HepG2 (cell line): ENCODE data around the gene CFAP92. TPM values are rescaled to one million over a fixed set of nuclear protein-coding genes. Genes with fewer than 3 reads are reported as not detected.

Experiments used
- GATAD1 ChIP-seq: IDR thresholded peaks from 2 replicates; pipeline ENCODE4 v1.6.1; 2016; ENCODE audit warnings: missing genetic modification reagents, missing compliant biosample characterization
- GFI1 ChIP-seq: sonication (generic); formaldehyde crosslinking; IDR thresholded peaks from 2 replicates; pipeline ENCODE4 v1.5.0; 2020; ENCODE audit warnings: missing genetic modification reagents, mild to moderate bottlenecking, borderline replicate concordance
- GLI4 ChIP-seq: sonication (generic); formaldehyde crosslinking; IDR thresholded peaks from 2 replicates; pipeline ENCODE4 v1.5.1; 2020; ENCODE audit warnings: missing genetic modification reagents, mild to moderate bottlenecking, moderate library complexity, borderline replicate concordance
- MAZ ChIP-seq, 2 experiments: sonication (generic) in 1 of 2; formaldehyde crosslinking in 1 of 2; IDR thresholded peaks; 2 replicates each; pipeline versions ENCODE4 v1.5.0 to v1.6.1; 2012 to 2020; ENCODE audit warnings: low read depth in 2 of 2, mild to moderate bottlenecking in 2 of 2, borderline replicate concordance in 1 of 2, improper control_type of control experiment in 1 of 2, low read length in 1 of 2, missing genetic modification reagents in 1 of 2, moderate library complexity in 1 of 2
- MLLT10 ChIP-seq: sonication (generic); formaldehyde crosslinking; IDR thresholded peaks from 2 replicates; pipeline ENCODE4 v1.4.0; 2020; ENCODE audit warnings: missing genetic modification reagents
- MYC ChIP-seq: sonication (generic); formaldehyde crosslinking; IDR thresholded peaks from 2 replicates; pipeline ENCODE4 v1.9.0; 2021; ENCODE audit warnings: missing genetic modification reagents, borderline replicate concordance
- NFYC ChIP-seq: IDR thresholded peaks from 2 replicates; pipeline ENCODE4 v1.6.1; 2016; ENCODE audit warnings: missing genetic modification reagents, missing compliant biosample characterization
- PBX3 ChIP-seq: sonication (generic); formaldehyde crosslinking; IDR thresholded peaks from 2 replicates; pipeline ENCODE4 v1.8.1; 2023; ENCODE audit warnings: missing genetic modification reagents, inconsistent platforms, borderline replicate concordance
- PRMT3 ChIP-seq: sonication (generic); formaldehyde crosslinking; IDR thresholded peaks from 2 replicates; pipeline ENCODE4 v1.8.1; 2022; ENCODE audit warnings: low read depth, mild to moderate bottlenecking, moderate library complexity, missing genetic modification reagents, borderline replicate concordance
- RBFOX2 ChIP-seq: fragments of 200-400 bp; formaldehyde crosslinking; IDR thresholded peaks from 2 replicates; pipeline ENCODE4 v1.6.1; 2017; ENCODE audit warnings: low read depth, mild to moderate bottlenecking, low read length
- RCOR2 ChIP-seq: IDR thresholded peaks from 2 replicates; pipeline ENCODE4 v1.6.1; 2016; ENCODE audit warnings: missing biosample characterization, missing genetic modification reagents
- RFX5 ChIP-seq: IDR thresholded peaks from 2 replicates; pipeline ENCODE4 v1.6.1; 2011; ENCODE audit warnings: low read depth, low read length, improper control_type of control experiment
- SOX5 ChIP-seq: IDR thresholded peaks from 2 replicates; pipeline ENCODE4 v1.6.1; 2016; ENCODE audit warnings: borderline replicate concordance
- TBX2 ChIP-seq: sonication (generic); formaldehyde crosslinking; IDR thresholded peaks from 2 replicates; pipeline ENCODE4 v1.5.0; 2020; ENCODE audit warnings: missing genetic modification reagents, mild to moderate bottlenecking, borderline replicate concordance
- XRCC5 ChIP-seq: fragments of 200-400 bp; formaldehyde crosslinking; optimal IDR thresholded peaks from 2 replicates; pipeline ENCODE3; 2017; ENCODE audit warnings: mild to moderate bottlenecking, low read length
- ZNF12 ChIP-seq: sonication (generic); formaldehyde crosslinking; IDR thresholded peaks from 2 replicates; pipeline ENCODE4 v1.5.0; 2020; ENCODE audit warnings: missing genetic modification reagents
- ZNF256 ChIP-seq: sonication (generic); formaldehyde crosslinking; conservative IDR thresholded peaks from 2 replicates; pipeline ENCODE4 v1.4.0; 2020; ENCODE audit warnings: missing genetic modification reagents
- ZNF546 ChIP-seq: sonication (generic); formaldehyde crosslinking; conservative IDR thresholded peaks from 2 replicates; pipeline ENCODE4 v1.8.1; 2023; ENCODE audit warnings: mild to moderate bottlenecking, missing genetic modification reagents
- ZNF878 ChIP-seq: sonication (generic); formaldehyde crosslinking; IDR thresholded peaks from 2 replicates; pipeline ENCODE4 v1.8.1; 2023; ENCODE audit warnings: mild to moderate bottlenecking, missing genetic modification reagents, moderate library complexity
- ZUFSP ChIP-seq: sonication (generic); formaldehyde crosslinking; IDR thresholded peaks from 2 replicates; pipeline ENCODE4 v1.9.0; 2021; ENCODE audit warnings: missing genetic modification reagents, mild to moderate bottlenecking, borderline replicate concordance
- polyA plus RNA-seq, 8 experiments: library from polyadenylated mRNA; depleted of rRNA in 3 of 8; stranded (reverse) in 7 of 8; unstranded in 1 of 8; fragments of >200 nt; fragmentation: Illumina TruSeq in 4 of 8; extraction: Trizol in 4 of 8; gene quantifications; 2 replicates each; pipeline versions ENCODE4 v1.2.1 to v1.2.3, GENCODE V29; 2011 to 2016; ENCODE audit warnings: low read depth in 4 of 8, missing spikeins in 1 of 8, mixed read lengths in 1 of 8; ENCODE audit not compliant: insufficient read depth in 1 of 8
- total RNA-seq, 5 experiments: library from RNA; depleted of rRNA; stranded (reverse); fragments of >200 nt; fragmentation: Illumina TruSeq; extraction: Trizol; gene quantifications; 2 replicates each; pipeline ENCODE4 v1.2.3, GENCODE V29; 2016; ENCODE audit warnings: low read depth in 1 of 5
- TF ChIP-seq, protein P1 (sequence below): sonication (generic); formaldehyde crosslinking; IDR thresholded peaks from 2 replicates; pipeline ENCODE4 v1.8.0; 2022; ENCODE audit warnings: missing genetic modification reagents, mild to moderate bottlenecking, borderline replicate concordance
- TF ChIP-seq, protein P2 (sequence below): sonication (generic); formaldehyde crosslinking; IDR thresholded peaks from 2 replicates; pipeline ENCODE4 v1.4.0; 2020; ENCODE audit warnings: missing genetic modification reagents

The CFAP92 gene
- total and polyA plus RNA-seq, 2 of the 13 experiments (the other 11 are each of a cell fraction or from before 2014, with no cell fraction given): 0.18 to 0.46 TPM

- TF ChIP-seq MLLT10 (no peak), TBX2 (CRISPR knock-in tag) (no peak), GLI4 (no peak), ZNF12 (CRISPR knock-in tag) (no peak), PRMT3 (CRISPR knock-in tag) (no peak), XRCC5 (no peak), PBX3 (CRISPR knock-in tag) (no peak), RCOR2 (CRISPR knock-in tag) (no peak), MYC (CRISPR knock-in tag) (0 out of 2 replicates have a peak, but pooled peaks have one; percentile 16), SOX5 (CRISPR knock-in tag) (peak; percentile 55; the same call in 1 of the 2 replicates), ZNF256 (CRISPR knock-in tag) (no peak), ZNF546 (CRISPR knock-in tag) (no peak), NFYC (CRISPR knock-in tag) (no peak), ZNF878 (CRISPR knock-in tag) (0 out of 2 replicates have a peak, but pooled peaks have one; percentile 36), GFI1 (CRISPR knock-in tag) (no peak), ZUFSP (no peak), GATAD1 (CRISPR knock-in tag) (no peak), MAZ (IDR thresholded peaks at IDR 0.05; ENCODE audit: borderline replicate concordance, low read depth, low read length) (no peak), MAZ (CRISPR knock-in tag; IDR thresholded peaks at IDR 0.05; ENCODE audit: low read depth) (no peak), RBFOX2 (no peak), RFX5 (no peak)
- TF ChIP-seq, protein P1, sequence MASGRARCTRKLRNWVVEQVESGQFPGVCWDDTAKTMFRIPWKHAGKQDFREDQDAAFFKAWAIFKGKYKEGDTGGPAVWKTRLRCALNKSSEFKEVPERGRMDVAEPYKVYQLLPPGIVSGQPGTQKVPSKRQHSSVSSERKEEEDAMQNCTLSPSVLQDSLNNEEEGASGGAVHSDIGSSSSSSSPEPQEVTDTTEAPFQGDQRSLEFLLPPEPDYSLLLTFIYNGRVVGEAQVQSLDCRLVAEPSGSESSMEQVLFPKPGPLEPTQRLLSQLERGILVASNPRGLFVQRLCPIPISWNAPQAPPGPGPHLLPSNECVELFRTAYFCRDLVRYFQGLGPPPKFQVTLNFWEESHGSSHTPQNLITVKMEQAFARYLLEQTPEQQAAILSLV: no peak
- TF ChIP-seq, protein P2, sequence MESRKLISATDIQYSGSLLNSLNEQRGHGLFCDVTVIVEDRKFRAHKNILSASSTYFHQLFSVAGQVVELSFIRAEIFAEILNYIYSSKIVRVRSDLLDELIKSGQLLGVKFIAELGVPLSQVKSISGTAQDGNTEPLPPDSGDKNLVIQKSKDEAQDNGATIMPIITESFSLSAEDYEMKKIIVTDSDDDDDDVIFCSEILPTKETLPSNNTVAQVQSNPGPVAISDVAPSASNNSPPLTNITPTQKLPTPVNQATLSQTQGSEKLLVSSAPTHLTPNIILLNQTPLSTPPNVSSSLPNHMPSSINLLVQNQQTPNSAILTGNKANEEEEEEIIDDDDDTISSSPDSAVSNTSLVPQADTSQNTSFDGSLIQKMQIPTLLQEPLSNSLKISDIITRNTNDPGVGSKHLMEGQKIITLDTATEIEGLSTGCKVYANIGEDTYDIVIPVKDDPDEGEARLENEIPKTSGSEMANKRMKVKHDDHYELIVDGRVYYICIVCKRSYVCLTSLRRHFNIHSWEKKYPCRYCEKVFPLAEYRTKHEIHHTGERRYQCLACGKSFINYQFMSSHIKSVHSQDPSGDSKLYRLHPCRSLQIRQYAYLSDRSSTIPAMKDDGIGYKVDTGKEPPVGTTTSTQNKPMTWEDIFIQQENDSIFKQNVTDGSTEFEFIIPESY (CRISPR knock-in tag): no peak
Observed at GRCh38 chr3:129005526-129006303, 11.8 kb upstream of the CFAP92 start (continued).
